HG03378 (cell line): ENCODE results near the gene DSTN.
"Not testable (repeated sequence)": the region's sequence is repeated elsewhere in the genome, so short reads cannot be mapped to it uniquely, and the experiment has no call there.

Experiments used
- ATAC-seq: cut with Tn5 transposase; IDR thresholded peaks from one replicate; pipeline ENCODE4 v1.9.1; 2021; ENCODE audit warnings: mild to moderate bottlenecking, moderate library complexity; ENCODE audit not compliant: unreplicated experiment

Gene DSTN

GRCh38 chr20:17647391-17648314 lies 77.8 kb downstream of the DSTN start:
- no peak for ATAC-seq

- ATAC-seq, result no peak
Observed at GRCh38 chr20:17648315-17648646, 78.4 kb downstream of the DSTN start.

GRCh38 chr20:17648791-17649730 lies 79.2 kb downstream of the DSTN start:
- ATAC-seq, result no peak

DNA sequence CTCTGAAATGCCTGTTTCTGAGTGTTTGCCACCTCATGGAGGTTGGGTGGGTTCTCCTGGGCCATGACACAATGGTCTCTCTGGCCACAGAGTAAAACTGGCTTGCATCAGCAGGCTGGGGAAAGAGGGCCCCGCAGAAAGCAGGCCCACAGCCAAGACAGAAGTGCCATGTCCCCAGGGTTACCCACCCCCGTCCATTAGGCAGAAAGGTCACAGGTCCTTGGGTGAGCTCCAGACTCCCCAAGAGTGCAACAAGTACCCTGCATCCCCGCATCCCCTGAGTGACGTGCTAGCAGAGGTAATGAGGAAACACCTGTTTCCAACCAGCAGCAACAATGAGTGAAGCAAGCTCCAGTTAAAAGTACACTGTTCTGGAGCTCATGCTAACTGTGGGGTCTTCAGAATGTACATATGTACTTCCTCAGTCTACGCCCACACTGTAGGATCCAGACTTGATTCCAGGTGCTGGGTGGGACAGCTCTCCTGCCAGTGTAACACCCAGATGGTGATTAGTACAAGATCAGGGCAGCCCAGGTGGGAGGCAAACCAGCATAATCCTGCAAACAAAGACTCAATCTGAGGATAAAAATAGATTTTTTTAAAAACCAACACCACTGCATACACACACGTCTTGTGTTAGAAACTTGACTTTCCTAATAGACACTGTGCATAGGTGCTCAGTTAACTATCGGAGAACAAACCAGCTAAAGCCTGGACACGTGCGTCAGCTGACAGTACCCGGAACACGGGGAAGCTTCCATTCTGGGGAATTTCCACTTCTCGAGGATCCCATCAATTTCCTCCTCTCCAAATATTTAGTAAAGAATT lies 80.6 kb downstream of the DSTN start:
- ATAC-seq, result no peak

DNA sequence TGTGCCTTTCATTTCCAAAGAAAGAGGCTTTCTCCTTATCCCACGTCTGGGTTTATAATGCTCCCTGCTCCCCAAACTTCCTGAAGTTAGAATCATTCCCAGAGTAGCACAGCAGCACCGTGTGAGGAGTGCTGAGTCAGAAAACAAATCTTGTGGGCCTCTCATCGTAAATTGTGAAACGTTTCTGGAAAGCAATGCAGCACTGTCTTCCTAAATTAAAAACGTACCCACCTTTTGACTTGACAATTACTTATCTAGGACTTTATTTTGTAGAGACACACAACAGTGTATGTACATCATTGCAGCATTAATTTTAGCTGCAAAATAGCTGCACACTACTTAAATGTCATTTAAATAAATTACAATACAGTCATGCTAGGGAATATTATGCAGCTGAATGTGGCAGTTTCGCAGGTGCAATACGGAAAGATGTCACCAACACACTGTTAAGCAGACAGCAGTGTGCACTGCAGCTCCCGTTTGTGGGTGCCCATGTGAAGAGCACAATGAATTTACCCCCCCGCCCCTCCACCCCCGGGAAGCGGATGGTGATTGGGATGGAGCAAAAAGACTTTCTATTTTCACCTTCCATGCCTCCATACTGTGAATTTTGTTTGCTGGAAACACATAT lies 81.4 kb downstream of the DSTN start:
- ATAC-seq, result no peak

DNA sequence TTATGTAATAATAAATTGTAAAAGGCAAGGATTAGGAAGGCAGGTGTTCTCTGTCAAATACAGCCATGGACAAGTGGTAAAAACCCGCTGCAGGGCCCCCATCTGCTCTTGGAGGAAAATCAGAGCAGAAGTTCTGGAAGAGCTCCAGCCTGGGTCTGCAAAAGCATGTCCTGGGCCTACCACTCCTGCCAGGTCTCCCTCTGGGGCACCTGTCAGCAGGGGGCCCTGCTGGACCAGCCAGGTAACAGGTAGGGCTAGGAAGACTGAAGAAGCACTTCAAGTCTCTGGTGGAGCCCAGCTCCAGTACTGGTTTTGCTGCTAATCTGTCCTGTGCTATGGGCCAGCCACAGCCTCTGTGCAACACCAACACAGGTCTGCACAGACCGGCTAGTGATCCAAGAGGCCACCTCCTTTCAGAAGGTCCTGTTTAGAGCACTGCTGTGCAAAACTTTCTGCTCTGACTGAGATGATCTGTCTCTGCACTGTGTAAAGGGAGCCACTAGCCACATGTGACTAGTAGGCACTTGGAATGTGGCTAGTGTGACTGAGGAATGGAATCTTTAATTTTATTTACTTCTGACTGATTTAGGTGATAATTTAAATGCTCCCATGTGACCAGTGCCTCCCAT lies 82.0 kb downstream of the DSTN start:
- no peak for ATAC-seq

DNA sequence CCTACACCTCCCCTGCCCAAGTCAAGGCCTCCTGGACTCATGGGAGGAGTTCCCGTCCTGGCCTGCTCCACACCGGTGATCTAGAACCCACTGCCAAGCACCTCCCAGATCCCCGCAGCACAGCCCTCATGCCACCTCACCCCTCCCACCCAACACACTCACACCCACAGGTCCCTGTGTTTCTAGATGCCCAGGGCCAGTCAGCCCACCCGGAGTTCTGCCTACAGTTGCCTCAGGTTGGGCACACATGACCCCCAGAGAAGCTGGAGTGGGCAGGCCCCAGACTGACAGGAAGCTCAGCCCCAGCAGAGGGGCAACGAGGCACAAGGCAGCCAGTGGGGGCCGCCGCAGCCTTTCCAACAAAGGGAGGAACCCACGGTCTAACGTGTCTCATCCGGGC lies 82.5 kb downstream of the DSTN start:
- no peak for ATAC-seq

GRCh38 chr20:17653835-17654648 lies 84.2 kb downstream of the DSTN start:
- no peak for ATAC-seq

- ATAC-seq, result no peak
Observed at GRCh38 chr20:17654649-17655285, 84.9 kb downstream of the DSTN start.

- no peak for ATAC-seq
Observed at GRCh38 chr20:17655286-17655651, 85.4 kb downstream of the DSTN start.

GRCh38 chr20:17655865-17656479 lies 86.1 kb downstream of the DSTN start:
- ATAC-seq, result no peak

- ATAC-seq, result no peak
Observed at GRCh38 chr20:17657079-17657825, 87.4 kb downstream of the DSTN start.

DNA sequence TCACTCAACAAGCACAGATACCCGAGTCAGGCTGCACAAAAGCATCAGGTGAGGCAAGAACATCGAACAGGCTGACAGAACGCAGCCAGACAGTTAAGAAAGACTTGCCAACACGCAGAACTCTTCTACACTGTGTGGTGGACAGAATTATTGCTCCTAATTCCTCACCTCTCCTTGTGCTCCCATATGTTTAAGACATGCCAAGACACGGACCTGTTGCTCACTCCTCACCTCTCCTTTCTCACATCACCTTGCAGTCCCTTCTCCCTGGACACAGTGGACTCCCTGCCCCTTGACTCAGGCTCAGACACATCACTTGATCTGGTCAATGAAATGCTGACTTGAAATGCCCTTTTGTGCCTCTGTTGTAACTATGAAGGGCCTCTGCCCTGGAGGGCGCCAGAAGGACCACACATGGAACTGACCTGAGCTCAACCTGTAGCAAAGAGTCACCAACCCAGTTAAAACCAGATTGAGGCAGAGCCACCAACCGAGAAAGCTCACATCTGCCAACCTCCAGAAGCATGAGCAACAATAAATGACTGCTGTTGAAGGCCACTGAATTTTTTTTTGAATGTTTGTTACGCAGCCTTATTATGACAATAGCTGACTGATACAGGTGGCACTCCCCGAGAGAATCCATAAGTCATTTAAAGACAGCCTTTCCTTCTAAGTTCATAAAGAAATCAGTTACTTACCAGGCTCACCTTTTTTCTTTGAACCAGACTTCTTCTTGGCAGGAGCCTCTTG lies 88.2 kb downstream of the DSTN start:
- ATAC-seq, result no peak

DNA sequence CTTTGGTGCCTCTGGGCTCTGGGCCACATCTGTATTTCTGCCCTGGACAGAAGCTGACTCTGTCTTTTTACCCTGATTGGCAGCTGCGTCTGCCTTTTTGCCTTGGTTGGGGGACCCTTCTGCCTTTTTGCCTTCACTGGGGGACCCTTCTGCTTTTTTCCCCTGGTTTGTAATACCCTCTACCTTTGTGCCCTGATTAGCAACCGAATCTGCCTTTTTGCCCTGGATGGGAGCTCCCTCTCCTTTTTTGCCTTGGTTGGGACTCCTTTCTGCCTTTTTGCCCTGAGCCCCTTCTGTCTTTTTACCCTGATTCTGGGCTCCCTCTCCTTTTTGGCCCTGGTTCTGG lies 88.7 kb downstream of the DSTN start:
- ATAC-seq, result no peak

- not testable (repeated sequence) for ATAC-seq
Observed at GRCh38 chr20:17659344-17659743, 89.5 kb downstream of the DSTN start.
